8988T (cell line): ENCODE data around the gene RTEL1.
"Not testable (repeated sequence)": the region's sequence is repeated elsewhere in the genome, so short reads cannot be mapped to it uniquely, and the experiment has no call there.

Experiments
- DNase-seq: peaks from one replicate; pipeline ENCODE4 v3.0.0; 2011

RTEL1 gene

GRCh38 chr20:63702036-63702665 is 44.0 kb downstream of the RTEL1 start:
- DNase-seq, result no peak

- DNase-seq, result peak; percentile 25
These were observed 44.8 kb downstream of the RTEL1 start for GRCh38 chr20:63702751-63703470.

GRCh38 chr20:63703471-63703975 is 45.4 kb downstream of the RTEL1 start:
- no peak for DNase-seq

- no peak for DNase-seq
These were observed 46.0 kb downstream of the RTEL1 start for GRCh38 chr20:63703976-63704748.

GRCh38 chr20:63704749-63705117 is 46.6 kb downstream of the RTEL1 start:
- no peak for DNase-seq

- peak; percentile 16 for DNase-seq
These were observed 47.3 kb downstream of the RTEL1 start for GRCh38 chr20:63705232-63706026.

- DNase-seq, result no peak
These were observed 48.0 kb downstream of the RTEL1 start for GRCh38 chr20:63706027-63706695.

- DNase-seq, result peak; percentile 65
These were observed 48.9 kb downstream of the RTEL1 start for GRCh38 chr20:63706852-63707557.

GRCh38 chr20:63707558-63708300 is 49.6 kb downstream of the RTEL1 start, which contains the start of the genes ARFRP1 and ZGPAT:
ARFRP1 (minus strand) TSS chr20:63707976; CDS start chr20:63707091, 885 bp downstream.
ZGPAT (plus strand) TSS chr20:63708039; CDS start chr20:63708581, 542 bp downstream.
- DNase-seq, result peak; percentile 94

GRCh38 chr20:63708301-63709148 is 50.4 kb downstream of the RTEL1 start:
- DNase-seq, result no peak

GRCh38 chr20:63709149-63709527 is 51.0 kb downstream of the RTEL1 start:
- no peak for DNase-seq

- no peak for DNase-seq
These were observed 53.1 kb downstream of the RTEL1 start for GRCh38 chr20:63711085-63711645.

GRCh38 chr20:63712191-63712590 is 54.1 kb downstream of the RTEL1 start:
- no peak for DNase-seq

GRCh38 chr20:63714858-63715257 is 56.7 kb downstream of the RTEL1 start:
- DNase-seq, result no peak

GRCh38 chr20:63718996-63719395 is 60.9 kb downstream of the RTEL1 start:
- DNase-seq, result no peak

- DNase-seq, result not testable (repeated sequence)
These were observed 65.0 kb downstream of the RTEL1 start for GRCh38 chr20:63722967-63723622.

GRCh38 chr20:63730189-63730733 is 72.1 kb downstream of the RTEL1 start:
- DNase-seq, result not testable (repeated sequence)

- DNase-seq, result no peak
These were observed 73.3 kb downstream of the RTEL1 start for GRCh38 chr20:63731410-63731809.
